GM19395 (cell line): ENCODE measurements around the gene ANO1.
A peak's percentile ranks its signal among the peaks of the same experiment; 100 is the strongest.
"Not testable (repeated sequence)": the region's sequence is repeated elsewhere in the genome, so short reads cannot be mapped to it uniquely, and the experiment has no call there.

ENCODE experiments used
- ATAC-seq: cut with Tn5 transposase; IDR thresholded peaks from one replicate; pipeline ENCODE4 v1.9.1; 2021; ENCODE audit warnings: mild to moderate bottlenecking, moderate library complexity; ENCODE audit not compliant: unreplicated experiment

ANO1 gene

DNA sequence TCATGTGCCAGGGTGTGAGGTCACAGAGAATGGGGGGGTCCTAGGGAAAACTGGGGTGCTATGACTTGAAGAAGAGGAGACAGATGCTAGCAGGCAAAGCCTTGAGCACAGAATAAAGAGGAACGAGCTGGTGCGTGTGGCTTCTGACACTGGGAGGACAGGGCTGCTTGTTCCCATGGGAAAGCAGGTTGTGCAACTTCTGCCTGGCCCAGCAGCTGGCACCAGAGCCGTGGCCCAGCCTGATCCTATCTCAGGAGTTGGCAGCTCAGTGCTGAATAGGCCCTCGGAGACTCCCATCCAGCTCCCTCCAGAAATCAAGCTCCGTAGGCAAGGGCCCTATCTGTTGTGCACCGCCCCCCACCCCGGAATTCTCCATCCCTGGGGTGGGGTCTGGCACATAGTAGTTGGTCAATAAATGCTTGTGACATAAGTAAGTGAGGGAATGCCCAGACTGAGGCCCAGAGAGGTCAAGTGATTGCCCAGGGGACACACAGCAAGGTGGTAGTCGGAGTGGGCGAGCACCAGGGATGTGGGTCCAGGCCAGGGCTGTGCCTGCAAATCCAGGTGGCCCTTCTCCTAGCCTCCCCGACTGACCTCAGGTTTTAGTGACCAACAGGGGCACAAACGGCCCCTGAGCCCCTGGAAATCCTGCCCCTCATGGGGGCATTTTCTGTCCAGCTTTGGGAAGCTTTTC lies 105.5 kb downstream of the ANO1 start:
- no peak for ATAC-seq

DNA sequence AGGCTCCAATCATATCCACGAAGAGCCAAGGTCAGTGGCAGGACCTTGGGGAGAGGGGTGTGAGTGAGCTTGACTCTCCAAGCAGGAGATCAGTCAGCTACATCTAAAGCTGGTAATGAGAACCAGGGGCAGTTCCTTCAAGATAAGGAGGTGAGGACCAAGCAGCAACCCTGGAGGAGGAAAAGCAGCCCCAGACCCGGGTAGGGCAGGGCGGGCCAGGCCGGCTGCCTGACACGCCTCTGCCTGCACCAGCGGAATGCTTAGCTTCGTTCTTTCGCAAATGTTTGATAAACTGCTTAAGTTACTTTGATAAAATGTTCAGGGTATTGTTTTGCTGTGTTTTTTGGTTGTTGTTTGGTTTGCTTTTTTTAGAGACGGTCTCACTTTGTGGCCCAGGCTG lies 106.3 kb downstream of the ANO1 start:
- ATAC-seq, result no peak

DNA sequence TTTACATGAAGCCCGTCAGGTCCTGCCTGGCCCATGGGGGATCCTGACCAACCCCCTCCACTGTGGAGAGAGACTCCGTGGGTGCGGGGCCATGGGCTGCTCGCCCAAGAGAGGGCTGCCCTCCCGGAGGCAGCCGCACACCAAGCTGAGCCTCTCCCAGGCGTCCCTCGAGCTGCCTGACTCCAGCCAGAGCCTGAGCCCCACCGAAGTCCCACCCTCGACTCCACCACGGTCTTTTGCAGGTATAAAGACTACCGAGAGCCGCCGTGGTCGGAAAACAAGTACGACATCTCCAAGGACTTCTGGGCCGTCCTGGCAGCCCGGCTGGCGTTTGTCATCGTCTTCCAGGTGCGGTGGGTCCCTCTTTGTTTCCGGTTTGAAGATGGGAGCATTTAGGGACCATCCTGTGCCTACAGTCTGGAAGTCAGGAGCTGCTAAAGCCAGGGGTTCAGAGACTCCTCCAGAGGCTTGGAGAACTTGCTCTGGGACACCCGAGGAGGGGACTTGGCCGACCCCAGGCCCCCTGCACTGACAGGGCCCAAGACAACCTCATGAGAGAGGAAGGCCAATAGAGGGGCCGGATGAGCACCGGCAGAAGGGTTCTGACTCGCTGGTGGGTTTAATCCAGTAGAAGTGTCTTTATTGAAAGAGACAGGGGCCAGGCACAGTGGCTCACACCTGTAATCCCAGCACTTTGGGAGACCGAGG lies 107.4 kb downstream of the ANO1 start:
- ATAC-seq, result no peak

DNA sequence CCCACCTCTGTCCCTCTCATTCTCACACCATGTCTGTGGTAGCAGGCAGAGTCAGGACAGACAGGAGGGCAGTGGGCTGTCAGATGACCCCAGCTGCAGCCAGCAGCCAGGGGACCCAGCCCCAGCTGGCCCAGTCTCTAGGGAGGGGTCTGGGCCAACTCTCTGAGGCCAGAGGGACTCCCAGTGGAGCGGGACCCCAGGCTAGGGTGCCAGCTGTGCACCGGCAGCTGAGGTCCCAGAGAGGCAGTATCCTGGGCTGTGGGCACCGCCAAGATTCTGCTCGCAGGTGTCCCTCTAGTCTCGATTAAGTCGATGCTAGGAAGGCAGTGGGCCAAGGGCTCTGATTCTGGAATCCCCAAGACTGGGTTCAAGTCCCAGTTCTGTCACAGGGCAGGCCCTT lies 108.3 kb downstream of the ANO1 start:
- ATAC-seq, result no peak

DNA sequence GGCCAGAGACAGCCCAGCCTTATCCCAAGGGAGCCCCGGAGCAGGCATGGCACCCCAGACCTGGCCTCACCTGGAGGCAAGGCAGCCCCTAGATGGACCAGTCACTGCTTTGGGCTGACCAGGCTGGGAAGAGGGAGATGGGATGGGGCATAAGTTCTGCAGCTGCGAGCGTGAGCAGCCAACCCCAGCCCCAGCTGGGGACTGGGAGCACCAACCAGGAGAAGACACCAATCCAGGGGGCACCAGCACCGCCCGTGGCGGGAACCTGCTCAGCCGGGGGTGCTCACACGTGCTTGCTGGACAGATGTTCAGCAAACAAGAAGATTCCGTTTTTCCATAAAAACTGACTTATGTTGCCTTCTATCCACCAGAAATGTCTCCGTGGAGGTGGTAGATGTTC lies 108.8 kb downstream of the ANO1 start:
- no peak for ATAC-seq

DNA sequence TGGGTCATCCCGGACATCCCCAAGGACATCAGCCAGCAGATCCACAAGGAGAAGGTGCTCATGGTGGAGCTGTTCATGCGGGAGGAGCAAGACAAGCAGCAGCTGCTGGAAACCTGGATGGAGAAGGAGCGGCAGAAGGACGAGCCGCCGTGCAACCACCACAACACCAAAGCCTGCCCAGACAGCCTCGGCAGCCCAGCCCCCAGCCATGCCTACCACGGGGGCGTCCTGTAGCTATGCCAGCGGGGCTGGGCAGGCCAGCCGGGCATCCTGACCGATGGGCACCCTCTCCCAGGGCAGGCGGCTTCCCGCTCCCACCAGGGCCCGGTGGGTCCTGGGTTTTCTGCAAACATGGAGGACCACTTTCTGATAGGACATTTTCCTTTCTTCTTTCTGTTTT lies 109.7 kb downstream of the ANO1 start:
- no peak for ATAC-seq

DNA sequence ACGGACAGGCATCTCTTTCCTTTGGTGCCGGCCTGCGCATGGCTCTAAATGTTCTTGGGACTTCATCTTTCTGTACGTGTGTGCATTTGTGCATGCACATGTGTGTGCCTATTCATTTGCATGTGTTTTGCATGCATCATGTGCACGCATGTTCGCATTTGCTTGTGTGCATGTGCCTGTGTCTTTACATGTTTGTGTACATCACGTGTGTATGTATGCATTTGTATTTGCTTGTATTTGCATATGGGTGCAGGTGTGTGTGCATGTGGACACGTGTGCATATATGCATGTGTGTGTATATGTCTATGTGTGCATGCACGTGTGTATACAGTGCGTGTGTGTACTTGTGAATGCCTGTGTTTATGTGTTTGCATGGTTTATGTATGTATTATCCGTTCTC lies 111.5 kb downstream of the ANO1 start:
- ATAC-seq, result no peak

DNA sequence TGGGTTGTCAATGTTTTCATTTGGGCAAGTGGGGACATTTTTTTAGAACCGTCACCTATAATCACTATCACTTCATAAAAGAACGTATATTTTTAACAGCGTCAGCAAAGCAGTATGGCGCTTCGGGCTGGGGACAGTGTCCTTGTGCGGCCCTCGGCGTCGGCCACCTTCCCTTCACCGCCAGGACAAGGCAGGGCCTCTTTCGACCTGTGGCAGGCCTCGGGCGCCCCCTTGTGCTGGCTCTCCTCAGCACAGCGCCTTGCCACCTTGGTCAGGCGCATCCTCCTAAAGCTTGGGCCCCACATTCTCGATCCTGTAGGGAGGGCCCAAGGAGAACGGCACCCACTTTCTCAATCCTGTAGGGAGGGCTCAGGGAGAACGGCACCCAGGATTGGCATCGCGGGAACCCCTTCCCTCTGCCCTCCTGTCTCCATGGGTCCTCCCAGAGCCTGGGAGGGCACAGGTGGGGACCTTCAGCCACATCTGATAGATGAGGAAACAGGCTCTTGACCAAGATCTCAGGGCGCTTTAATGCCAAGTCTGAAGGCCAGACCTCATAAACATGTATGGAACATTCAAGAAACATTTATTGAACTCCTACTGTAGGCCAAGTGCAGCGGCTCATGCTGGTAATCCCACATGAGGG lies 113.5 kb downstream of the ANO1 start:
- no peak for ATAC-seq

DNA sequence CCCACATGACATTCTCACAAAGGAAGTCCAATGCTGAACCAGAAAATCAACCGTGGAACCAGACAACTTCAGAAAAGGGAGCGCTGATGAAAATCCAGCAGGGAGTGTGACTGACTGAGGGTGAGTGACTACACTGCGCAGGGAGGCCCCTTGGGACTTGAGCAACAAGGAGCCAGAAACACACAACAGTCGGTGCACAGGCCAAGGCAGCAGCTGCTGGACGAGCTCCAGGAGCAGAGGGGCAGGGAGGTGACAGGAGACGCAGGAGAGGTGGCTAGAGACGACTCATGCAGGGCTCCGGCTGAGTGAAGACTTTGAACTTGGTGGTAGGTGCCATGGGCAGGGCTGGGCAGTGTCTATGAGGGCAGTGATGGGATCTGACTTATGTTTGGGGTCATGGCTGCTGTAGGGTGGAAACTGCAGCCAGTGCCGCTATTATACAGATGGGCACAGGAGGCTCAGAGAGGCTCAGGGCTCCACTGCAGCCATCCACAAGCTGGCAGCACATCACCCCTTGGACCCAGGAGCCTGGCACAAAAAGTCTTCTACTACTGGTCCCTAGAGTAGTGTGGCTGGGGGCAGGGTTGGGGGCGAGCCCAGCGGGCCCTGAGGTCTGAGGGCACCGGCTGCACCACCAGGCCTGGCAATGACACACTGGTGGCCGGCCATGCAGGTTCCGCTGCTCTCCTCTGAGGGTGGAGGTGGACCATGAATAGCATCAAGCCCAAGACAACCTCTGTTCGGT lies 114.7 kb downstream of the ANO1 start:
- ATAC-seq, result no peak

DNA sequence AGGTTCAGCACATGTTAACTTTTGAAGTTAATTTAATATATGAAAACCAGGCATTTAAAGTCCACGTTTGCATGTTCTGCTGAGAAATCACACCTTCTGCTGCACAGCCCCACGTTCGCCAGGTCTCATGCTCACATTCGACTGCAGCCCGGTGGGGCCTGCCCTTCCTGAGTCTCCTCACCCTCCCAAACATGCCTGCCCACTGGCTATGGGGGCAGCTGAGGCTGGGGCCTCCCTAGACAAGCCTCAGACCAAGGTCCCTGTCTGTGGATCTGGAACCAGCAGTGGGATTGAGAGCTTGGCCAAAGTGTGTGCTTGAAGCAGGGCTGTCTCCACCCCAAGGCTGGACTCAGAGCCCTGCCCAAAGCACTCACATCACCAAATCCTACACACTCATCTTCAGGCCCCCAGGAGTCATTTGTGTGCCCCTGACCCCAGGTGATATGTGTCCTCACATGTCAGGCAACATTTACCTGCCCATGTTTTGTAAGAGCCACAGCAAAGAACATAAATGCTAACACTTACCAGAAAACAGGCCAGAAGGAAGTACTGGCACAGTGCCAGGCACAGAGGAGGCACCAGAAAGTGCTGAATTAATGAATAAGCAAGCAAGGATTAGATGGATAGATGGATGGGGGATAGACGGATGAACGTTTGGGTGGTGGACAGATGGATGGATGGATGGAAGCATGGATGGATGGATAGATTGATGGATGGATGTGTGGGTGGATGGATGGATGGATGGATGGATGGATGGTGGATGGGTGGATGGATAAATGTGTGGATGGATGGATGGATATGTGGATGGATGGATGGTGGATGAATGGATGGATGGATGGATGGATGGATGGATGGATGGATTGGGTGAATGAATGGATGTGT lies 115.5 kb downstream of the ANO1 start:
- no peak for ATAC-seq

DNA sequence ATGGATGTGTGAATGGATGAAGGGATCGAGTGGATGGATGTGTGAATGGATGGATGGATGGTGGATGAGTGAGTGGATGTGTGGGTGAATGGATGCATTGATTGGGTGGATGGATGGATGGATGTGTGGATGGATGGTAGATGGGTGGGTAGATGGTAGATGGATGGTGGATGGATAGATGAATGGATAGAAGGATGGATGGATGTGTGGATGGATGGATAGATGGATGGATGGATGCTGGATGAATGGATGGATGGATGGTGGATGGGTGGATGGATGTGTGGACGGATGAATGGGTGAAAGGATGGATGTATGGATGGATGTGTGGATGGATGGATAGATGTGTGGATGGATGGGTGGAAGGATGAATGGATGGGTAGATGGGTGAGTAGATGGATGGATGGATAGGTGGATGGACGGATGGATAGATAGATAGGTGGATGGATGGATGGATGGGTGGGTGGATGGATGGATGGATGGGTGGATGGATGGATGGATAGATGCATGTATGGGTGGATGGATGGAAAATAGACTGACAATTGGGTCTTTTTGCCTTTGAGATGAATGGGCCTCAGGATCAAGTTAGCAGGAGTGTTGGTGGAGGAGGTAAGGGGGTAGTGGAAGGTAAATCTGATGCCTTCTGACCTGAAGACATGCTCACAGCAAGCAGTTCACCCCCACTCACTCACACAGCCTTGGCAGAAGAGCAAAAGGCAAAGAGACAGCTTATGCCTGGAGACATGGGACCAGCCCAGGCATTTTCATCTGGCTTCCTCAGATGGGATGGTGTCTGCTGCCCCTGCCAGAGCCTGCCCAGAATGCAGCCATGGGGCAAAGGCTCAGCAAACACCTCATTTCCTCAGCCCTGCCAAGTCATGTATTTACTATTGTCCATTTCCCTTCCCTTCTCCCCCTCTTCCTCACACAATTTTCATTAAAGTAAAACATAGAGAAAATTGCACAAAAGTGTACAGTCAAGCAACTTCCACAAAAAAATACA lies 117.0 kb downstream of the ANO1 start:
- no peak for ATAC-seq

DNA sequence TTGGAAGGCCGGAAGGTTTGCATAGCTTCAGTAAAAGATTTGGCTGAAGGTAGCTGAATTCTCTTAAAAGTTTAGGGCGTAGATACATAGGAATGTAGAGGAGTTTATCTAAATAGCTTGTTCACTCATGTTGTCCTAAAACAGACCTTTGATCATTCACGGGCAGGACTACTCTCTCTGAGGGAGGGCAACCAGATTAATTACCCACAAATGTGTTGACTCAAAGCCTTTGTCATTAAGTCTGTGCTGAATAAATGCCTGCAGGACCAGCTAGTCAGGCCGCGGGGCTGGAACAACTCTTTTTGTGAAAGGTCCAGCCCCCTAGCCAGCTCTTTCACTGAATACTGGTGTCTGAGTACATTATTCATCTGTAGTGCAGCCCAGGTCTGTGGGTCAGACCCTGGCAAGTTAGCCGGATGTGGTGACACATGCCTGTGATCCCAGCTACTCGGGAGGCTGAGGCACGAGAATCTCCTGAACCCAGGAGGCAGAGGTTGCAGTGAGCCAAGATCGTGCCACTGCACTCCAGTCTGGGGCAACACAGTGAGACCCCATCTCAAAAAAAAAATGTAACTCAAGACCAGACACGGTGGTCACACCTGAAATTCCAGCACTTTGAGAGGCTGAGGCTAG lies 122.2 kb downstream of the ANO1 start:
- no peak for ATAC-seq

DNA sequence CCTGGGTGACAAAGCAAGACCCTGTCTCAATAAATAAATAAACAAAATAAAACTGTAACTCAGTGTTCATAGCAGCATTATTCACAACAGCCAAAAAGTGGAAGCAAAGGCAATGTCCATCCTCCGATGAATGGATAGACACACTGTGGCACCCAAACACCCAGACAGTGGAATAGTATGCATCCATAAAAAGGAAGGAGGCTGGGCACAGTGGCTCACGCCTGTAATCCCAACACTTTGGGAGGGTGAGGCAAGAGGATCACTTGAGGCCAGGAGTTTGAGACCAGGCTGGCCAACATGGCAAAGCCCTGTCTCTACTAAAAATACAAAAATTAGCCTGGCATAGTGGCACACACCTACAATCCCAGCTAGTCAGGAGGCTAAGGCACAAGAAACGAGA lies 122.9 kb downstream of the ANO1 start:
- ATAC-seq, result not testable (repeated sequence)

DNA sequence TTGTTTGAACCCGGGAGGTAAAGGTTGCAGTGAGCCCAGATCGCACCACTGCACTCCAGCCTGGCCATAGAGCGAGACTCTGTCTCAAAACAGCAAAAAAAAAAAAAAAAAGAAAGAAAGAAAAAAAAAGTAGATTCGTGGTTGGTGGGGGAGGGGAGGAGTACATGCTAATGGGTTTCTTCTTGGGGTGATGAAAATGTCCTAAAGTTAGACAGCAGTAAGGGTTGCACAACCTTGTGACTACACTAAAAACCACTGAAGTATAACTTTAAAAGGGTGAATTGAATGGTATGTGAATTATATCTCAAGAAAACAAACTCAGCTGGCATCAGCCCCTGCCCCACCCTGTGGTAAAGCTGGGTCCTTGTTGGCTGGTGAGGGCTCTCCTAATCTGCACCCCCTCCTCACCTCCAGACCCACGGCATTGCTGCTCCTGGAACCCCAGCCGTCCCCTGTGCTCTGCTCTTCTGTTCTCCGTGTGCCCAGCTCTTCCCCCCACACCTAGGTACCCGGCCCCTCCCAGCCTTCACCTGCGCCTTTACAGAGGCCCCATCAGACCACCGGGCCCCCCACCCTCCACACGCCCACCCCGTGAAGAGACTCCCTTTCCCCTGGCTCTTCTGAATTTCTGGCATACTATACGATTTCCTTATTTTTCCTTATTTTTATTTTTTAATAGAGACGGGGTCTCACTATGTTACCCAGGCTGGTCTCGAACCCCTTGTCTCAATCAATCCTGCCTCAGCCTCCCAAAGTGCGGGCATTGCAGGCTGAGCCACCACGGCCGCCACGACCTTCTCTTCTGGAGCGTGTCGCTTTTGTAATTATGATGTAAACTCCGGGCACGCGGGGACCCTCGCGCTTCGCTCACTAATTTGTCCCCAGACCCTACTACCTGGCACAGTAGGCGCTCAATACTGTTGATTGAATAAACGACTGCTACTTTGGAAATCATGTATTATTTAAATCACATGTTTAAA lies 124.1 kb downstream of the ANO1 start:
- no peak for ATAC-seq

DNA sequence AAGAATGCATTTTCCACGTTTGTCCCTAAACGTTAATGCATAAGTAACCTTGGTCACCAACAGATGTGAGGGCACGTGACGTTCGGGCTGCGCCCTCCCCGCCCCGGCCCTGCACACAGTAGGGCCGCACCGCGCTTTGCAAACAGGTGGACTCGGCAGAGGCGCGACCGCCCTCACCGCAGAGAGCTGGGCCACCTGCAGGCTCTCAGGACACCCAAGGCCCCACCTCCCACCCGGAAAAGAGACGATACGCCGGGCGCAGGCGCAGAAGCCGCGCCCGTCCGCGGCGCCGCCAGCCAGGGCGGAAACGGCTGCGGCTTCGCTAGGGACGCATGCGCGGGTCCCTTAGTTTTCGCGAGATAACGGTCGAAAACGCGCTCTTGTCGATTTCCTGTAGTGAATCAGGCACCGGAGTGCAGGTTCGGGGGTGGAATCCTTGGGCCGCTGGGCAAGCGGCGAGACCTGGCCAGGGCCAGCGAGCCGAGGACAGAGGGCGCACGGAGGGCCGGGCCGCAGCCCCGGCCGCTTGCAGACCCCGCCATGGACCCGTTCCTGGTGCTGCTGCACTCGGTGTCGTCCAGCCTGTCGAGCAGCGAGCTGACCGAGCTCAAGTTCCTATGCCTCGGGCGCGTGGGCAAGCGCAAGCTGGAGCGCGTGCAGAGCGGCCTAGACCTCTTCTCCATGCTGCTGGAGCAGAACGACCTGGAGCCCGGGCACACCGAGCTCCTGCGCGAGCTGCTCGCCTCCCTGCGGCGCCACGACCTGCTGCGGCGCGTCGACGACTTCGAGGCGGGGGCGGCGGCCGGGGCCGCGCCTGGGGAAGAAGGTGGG lies 125.0 kb downstream of the ANO1 start, which contains the start of gene FADD:
FADD (plus strand) TSS at position 377 of the 831 bp plus-strand sequence; CDS start at position 541, 164 bp downstream.
- peak; percentile 70 for ATAC-seq

DNA sequence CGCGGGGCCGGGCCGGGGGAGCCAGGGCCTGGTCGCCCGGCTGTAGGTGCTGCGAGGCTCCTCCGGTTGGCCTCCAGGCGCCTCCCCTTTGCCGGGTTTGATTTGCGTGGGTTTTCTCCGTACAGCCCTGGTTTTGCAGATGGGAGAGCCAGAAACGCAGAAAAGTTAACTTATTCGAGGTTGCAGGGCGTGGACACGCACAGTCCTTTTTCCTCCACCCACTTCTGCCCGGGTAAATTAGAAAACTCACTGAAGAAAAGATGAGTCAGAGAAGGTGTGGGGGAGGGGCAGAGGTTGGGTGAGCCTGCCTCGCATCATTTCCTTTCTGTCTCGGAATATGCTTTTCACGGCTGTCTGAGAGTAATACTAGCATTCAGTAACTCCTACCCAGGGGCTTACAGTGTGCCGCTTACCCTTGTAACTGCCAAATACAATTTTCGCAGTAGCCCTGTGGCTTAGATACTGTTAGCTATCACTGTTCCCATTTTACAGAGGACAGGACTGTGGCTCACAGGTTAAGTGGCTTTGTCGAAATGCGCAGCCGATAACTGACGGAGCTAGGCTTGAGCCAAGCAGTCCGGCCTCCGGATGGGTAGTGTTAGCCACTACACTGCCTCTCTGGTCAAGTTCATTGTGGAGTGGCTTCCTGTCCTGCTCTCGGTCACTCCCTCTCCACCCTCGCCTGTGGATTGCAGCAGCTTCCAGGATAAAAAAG lies 125.8 kb downstream of the ANO1 start:
- peak; percentile 54 for ATAC-seq
